HG02970 (cell line): ENCODE results near the gene EPPIN.
"Not testable (repeated sequence)": the region's sequence is repeated elsewhere in the genome, so short reads cannot be mapped to it uniquely, and the experiment has no call there.

Source experiments
- ATAC-seq: cut with Tn5 transposase; IDR thresholded peaks from one replicate; pipeline ENCODE4 v1.9.1; 2021; ENCODE audit warnings: mild to moderate bottlenecking, moderate library complexity, moderate number of reproducible peaks; ENCODE audit not compliant: unreplicated experiment, low FRiP score

EPPIN gene

DNA sequence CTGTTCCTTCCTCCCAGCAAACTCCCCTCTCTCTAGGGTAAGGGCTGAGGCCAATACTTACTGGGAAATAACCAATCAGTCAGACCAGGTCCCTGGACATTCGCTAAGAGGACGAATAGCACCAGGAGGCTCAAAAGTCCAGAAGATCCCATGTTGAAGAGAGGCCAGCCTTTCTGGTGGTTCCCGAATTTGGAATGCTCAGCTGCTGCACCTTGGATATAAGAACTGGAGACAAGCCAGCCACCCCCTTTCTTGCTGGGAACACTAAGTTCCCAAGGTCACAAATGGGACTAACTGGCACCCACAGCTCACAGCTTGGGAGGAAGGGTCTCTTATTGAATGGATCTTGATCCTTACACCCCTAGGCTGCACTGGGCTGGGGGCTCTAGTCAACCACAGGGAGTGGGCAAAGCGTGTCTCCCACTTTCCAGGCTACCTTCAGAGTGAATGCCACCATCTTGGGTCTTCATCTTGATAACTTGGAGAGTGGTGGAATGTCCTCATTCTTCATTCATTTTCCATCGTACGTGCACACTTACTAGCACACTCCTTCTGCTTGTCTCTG, at the start of gene EPPIN:
Gene EPPIN, minus strand, starts transcription at position 196 of the 565 bp plus-strand sequence. Its CDS starts 44 bp downstream, at position 152.
- ATAC-seq, result no peak

DNA sequence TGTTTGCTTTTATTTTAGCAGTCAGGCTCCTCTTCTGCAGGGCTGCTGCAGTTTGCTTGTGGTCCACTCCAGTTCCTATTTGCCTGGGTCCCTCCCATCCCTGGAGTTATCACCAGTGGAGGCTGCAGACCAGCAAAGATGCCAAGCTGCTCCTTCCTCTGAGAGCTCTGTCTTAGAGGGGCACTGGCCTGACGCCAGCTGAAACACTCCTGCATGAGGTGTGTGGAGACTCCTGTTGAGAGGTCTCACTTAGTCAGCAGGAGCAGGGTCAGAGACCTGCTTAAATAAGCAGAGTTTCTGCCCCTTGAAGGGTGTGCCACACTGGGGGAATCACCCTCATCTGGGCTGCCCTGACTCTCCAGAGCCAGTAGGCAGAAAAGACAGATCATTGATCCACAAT, 48.0 kb upstream of the EPPIN start:
- no peak for ATAC-seq

DNA sequence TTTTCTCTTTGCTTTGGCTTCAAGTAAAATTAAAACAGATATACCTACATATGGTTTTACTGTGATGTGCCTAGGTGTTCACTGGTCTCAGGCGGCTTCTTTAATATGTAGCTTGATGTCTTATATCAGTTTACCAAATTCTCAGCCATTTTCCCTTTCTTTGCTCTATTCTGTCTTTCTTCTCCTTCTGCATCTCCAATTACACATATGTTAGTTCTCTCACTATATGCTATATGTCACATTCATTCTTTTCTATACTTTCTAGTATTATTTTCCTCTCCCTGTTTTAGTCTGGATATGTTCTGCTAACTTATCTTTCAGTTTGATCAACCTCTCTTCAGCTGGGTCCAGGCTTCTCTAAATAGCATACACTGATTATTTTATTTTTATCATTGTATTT, 46.3 kb upstream of the EPPIN start:
- ATAC-seq, result no peak

DNA sequence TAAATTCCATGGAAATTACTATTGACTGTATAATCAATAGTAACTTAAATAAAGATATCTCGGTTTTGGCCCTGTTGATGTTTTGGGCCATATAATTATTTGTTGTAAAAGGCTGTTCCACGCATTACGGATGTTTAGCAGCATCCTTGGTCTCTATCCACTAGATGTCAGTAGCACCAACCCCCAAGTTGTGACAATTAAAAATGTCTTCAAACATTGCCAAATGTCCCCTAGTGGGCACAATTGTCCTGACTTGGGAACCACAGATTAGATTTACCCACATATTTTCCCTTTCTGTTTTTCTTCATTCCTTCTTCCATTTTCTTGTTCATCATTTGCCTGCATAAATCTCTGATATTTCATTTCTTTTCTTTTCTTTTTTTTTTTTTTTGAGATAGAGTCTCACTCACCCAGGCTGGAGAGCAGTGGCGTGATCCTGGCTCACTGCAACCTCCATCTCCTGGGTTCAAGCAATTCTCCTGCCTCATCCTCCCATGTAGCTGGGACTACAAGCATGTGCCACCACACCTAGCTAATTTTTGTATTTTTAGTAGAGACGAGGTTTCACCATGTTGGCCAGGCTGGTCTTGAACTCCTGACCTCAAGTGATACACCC, 45.5 kb upstream of the EPPIN start:
- ATAC-seq, result no peak

DNA sequence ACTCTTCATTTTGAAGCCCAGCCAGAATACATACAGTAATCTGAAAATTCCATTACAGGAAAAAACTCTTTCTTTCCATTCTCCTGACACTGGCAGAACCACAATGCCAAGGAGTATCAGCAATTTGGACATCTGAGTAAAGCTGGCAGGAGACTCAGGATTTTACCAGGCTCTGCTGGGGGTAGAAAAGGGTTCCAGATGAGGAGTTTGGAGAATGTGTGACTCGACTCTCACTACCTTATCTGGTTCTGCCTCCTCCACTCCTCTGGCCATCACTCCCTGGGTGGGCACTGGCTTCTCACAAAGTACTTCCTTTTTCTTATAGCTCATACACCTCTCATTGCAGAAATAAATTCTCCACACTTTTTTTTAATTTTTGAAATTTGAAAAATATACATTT, 42.5 kb upstream of the EPPIN start:
- ATAC-seq, result no peak

DNA sequence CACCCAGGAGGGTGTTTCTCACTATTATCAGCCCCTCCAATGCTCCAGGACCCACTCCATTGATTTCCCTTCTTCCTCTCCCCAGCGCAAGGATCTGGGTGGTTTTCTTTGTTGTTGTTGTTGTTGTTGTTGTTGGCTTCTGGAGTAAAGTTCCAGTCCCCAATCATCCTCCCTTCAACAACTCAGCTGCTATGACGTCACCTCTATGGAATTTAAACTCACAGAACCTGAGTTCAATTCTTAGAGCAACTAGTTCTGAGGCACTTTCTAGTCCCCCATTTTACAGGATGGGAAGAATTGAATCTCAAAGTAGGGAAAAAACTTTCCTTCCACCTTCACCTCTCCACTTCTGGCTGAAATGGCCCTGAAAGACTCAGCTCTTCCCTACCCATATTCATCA, 41.6 kb upstream of the EPPIN start:
- no peak for ATAC-seq

DNA sequence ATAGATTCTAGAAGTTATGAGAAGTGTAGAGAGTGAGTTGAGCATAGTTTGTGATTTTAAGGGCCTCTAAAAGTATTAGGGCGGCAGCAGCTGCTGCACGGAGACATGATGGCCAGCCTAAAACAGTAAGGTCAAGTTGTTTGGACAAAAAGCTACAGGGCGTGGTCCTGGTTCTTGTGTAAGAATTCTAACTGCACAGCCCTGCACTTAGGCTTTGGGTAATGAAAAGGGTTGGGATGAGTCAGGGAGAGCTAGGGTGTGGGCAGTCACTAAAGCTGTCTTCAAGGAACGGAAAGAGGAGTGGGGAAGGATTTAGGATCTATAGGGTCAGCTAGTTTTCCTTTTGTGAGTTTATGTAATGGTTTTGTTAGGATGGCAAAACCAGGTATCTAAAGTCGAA, 38.8 kb upstream of the EPPIN start:
- not testable (repeated sequence) for ATAC-seq

DNA sequence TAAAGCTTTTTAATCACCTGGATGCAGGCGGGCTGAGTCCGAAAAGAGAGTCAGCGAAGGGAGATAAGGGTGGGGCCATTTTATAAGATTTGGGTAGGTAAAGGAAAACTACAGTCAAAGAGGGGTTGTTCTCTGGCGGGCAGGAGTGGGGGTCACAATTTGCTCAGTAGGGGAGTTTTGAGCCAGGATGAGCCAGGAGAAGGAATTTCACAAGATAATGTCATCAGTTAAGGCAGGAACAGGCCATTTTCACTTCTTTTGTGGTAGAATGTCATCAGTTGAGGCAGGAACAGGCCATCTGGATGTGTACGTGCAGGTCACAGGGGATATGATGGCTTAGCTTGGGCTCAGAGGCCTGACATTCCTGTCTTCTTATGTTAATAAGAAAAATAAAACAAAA, 37.1 kb upstream of the EPPIN start:
- ATAC-seq, result not testable (repeated sequence)

DNA sequence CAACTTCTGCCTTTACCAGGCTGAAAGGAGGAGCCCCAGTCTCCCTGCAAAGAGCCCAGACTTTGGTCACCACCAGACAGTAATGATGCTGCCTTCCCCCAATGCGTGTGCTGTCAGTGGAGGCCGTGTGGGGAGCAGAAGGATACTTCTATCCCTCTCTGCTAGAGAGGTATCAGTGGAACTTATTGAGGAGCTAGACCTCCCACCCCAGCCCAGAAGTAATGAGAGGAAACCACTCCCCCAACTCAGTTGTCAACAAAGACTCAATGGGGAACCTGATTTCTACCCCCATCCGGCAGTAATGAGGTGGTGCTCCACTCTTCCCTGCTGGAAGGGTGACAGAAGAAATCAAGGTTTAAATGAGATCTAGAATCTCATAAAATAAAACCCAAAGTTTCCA, 36.3 kb upstream of the EPPIN start:
- no peak for ATAC-seq

DNA sequence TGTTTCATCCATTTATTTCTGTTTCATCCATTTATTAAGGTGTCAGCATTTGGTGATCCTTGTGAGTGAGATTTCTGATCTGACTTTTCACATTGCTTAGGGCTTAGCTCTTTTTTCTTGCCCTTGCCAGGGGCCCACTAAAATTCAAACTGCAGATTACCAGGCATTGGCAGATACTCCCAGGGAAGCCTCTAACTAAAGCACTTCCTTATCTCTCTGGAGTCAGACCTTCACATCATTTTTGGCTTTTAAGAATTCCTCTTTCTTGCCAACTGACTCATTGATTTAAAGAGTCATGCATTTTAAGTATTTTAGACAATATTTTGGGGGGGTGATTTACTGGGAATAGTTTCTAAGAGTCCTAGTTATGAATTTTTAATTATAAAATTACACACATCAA, 34.5 kb upstream of the EPPIN start:
- ATAC-seq, result no peak

DNA sequence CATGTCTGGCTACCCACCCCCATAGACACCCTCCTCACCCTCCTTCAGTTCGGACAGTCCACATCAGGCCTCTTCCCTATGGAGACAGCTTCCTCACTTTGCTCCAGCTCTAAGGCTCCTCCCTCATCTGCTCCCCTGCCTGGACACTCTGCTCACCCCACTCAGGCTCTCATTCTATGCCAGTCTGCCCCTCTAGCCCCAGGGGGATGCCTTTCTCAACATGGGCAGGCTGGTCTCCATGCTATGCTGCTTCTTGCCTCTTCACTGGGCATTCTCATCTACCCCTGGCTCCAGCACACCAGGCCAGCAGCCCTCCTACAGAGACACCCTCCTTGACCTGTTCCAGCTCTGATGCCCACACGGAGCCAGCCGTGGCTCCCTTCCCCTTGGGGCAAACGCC, 32.0 kb upstream of the EPPIN start, which contains the start of gene WFDC8:
Gene WFDC8, minus strand, starts transcription at position 101 of the 400 bp plus-strand sequence. Its CDS starts 37 bp downstream, at position 64.
- ATAC-seq, result no peak

DNA sequence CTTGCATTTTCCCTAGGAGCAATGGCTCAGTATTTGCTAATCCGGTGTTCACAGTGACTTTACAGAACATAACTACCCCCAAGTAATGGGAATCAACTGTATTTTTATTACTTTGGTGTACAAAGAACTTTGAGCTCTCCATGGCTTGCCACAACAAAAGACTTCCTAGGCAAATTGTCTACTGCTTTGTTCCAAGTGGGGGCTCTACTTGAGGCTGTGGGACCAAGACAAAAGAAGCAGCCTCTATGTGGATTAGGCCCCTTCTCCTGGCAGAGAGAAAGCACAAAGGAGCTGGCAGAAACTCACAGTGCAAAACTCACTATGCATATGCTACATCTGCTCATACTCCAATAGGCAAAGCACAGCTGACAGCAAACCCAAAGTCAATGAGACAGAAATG, 31.0 kb upstream of the EPPIN start:
- ATAC-seq, result no peak

DNA sequence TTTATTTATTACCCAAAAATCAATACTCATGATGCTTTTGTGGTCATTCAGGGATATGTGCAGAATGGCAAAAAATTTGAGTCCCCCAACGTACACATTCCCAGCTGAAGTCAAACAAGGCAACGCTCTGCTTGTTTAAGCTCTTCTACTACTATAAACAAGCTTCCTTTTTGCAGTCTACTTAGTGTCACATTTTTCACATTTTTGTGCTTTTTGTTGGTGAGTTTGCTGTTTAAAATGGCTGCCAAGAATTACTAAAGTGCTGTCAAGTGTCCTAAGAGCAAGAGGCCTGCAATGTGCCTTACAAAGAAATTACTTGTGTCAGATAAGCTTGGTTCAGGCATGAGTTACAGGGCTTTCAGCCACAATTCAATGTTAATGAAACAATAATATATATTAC, 29.8 kb upstream of the EPPIN start:
- ATAC-seq, result no peak

DNA sequence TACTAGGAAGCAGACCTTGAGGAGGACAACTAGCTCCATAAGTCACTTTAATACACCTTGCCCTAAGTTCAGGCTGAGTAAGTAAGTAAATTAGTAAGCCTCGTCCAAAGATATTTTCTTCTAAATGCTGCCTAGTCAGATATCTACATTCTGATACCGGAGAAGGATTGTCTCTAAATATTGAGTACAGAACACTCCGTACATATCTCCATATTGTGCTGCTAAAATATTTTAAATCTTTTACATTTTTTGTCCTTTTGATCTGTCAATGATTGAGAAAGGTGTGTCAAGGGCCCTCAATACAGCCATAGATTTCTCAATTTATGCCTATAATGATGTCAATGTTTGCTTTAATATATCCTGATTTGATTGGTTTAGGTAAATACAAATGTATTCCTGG, 28.7 kb upstream of the EPPIN start:
- no peak for ATAC-seq

DNA sequence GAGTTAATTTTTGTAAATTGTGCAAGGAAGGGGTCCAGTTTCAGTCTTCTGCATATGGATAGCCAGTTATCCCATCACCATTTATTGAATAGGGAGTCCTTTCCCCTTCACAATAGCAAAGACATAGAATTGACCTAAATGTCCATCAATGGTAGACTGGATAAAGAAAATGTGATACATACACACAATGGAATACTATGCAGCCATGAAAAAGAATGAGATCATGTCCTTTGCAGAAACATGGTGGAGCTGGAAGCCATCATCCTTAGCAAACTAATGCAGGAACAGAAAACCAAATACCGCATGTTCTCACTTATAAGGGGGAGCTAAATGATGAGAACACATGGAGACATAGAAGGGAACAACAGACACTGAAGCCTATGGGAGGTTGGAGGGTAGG, 22.4 kb upstream of the EPPIN start:
- ATAC-seq, result not testable (repeated sequence)

DNA sequence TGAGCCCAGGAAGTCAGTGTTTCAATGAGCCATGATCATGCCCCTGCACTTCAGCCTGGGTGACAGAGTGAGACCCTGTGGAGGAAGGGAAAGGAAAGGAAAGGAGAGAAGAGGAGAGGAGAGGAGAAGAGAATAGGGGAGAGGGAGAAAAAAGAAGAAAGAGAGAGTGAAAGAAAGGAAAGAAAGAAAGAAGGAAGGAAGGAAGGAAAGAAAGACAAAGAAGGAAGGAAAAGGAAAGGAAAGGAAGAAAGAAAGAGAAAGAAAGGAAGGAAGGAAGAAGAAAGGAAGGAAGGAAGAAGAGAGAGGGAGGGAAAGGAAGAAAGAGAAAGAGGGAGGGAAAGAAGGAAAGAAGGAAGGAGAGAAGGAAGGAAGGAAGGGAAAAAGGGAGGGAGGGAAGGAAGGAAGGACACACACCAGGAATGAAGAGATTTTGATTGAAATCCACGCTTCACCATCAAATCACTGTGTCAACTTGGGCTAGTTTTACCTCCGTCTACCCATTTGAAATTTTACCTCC, 17.6 kb upstream of the EPPIN start:
- ATAC-seq, result no peak

DNA sequence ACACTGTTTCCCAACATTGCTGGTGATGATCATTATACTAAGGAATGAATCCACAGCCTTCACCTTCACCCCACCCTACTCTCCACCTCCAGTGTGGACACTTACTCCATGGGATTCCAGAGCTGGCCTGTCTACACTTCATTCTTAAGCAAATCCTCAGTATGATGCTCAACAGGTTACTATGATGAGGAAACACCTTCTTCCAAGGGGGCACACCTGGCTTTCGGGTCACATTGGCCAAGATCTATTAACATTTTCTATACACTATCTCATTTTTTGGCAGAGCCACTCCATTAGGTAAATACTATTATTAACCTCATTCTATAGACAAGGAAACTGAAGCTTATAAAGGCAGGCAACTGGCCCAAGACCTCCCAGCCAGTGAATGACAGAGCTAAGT, 8.0 kb upstream of the EPPIN start:
- ATAC-seq, result no peak

DNA sequence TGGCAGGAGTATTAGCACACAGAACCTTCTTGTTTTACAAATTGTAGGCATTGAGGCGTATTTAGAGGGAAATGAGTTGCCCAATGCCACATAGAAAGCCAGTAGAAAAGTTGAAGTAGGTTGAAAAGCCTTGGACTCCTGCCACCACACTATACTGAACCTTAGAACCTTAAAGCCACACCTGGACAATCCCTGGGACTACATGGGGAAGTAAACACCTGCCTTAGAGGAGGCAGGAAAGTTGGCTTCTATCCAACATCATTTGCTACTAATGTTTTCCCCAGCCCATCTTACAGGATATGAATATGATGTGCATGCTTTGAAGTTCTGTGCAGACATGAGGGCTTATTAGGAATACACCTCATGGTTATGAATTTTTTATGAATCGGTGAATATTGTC, 5.3 kb upstream of the EPPIN start:
- no peak for ATAC-seq

DNA sequence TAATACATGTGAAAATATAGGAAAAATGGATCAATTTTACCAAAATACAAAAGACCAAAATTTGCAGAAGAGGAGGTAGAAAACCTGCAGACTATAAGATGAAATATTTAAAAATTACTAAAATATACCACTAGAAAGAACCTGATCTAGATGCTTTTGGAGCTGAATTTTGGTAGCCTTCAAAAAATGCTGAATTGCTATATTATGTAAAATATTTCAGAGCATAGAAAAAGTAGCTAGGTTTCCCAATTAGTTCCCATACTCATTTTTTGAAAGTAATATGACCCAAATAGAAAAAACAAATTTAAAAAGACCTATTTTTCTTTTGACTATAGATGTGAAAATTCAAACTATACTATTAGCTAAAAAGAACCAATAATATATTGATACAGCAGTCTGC, 3.6 kb upstream of the EPPIN start:
- no peak for ATAC-seq

DNA sequence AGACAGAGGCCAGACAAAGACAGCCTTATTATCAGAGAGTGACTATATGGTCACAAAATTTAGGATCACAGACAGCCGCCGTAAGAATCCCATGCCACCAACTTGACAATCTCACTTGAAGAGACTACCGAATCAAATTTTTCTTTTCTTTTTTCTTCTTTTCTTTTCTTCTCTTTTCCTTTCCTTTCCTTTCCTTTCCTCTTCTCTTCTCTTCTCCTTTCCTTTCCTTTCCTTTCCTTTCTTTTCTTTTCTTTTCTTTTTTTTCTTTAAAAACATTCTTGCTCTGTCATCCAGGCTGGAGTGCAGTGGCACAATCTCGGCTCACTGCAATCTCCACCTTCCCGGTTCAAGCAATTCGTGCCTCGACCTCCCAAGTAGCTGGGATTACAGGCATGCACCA, 1.2 kb upstream of the EPPIN start:
- no peak for ATAC-seq

DNA sequence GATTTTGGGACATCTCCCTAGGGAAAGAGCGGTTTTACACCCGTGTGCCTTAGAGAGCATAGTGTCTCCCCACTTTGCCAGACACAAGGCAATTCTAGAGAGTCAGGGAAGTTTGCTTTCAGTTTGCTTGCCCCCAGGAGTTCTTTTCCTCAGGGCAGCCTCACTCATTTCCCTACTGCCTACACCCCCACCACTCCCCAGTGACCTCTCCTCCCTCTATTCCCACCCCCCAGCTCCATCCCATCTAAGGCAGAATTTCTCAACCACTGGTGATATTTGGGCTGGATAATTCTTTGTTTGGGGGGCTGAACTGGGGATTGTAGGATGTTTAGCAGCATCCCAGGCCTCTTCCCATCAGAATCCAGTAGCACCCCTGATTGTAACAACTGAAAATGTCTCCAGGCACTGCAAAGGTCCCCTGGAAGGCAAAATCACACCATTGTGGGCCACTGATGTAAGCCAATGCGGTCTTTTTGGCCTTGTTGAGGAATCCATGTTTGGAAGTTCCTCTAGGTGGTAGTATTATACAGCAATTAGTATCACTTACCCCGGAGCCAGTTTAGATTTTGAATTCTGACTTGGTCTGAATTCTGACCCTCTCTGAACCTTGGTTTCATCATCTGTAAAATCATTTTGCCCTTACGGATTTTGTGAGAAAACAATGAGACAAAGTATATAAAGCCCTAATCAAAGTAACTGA, 1.3 kb downstream of the EPPIN start:
- no peak for ATAC-seq

DNA sequence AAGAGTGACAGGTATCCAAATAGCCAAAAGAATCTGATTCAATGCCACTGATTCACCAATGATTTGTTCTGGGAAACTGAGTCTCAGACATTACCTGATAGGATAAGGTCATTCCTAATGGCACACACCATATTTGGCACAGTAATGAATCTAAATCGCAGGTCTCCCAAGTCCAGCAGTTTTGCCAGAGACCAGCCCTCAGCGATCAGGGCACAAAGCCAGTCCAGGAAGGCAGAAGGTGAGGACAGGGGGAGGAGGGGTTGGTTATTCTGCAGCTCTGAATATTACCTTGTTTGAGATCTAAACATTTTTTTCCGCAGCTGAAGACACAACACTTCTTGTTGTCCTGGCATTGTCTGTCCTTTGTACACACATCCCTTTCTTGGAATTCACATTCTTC, 1.9 kb downstream of the EPPIN start:
- no peak for ATAC-seq
